HG03025 (cell line): ENCODE measurements around the gene ACSM2B.
"Not testable (repeated sequence)": the region's sequence is repeated elsewhere in the genome, so short reads cannot be mapped to it uniquely, and the experiment has no call there.

ENCODE experiments used
- ATAC-seq: cut with Tn5 transposase; IDR thresholded peaks from one replicate; pipeline ENCODE4 v1.9.1; 2021; ENCODE audit warnings: mild to moderate bottlenecking, moderate library complexity; ENCODE audit not compliant: unreplicated experiment, low FRiP score

The ACSM2B gene

GRCh38 chr16:20538181-20538580, 38.0 kb downstream of the ACSM2B start:
- no peak for ATAC-seq

- not testable (repeated sequence) for ATAC-seq
Measured at GRCh38 chr16:20536669-20537068, 39.5 kb downstream of the ACSM2B start.

DNA sequence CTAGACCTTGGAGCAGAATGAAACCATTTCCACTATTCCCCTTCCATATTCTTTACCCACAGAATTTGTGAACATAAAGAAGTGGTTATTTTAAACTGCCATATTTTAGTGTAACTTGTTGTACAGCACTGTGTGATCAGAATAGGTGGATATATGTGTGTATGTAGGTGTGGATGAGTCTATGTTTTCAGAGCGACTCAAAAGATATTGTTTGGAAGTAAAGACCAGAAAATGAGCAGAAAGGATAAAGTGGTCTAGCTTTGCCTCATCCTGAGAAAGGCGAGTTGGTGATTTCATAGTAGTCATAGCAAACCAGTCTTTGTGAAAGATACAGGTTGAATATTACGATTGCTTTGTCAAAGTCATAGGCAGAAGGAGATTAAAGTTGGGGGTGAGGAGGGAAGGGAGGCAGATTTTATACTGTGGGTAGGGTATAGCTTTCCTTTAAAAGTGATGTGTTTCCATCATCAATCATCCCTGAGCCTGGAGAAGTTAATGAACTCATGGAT, 43.8 kb downstream of the ACSM2B start:
- not testable (repeated sequence) for ATAC-seq

- not testable (repeated sequence) for ATAC-seq
Measured at GRCh38 chr16:20531795-20532194, 44.4 kb downstream of the ACSM2B start.

DNA sequence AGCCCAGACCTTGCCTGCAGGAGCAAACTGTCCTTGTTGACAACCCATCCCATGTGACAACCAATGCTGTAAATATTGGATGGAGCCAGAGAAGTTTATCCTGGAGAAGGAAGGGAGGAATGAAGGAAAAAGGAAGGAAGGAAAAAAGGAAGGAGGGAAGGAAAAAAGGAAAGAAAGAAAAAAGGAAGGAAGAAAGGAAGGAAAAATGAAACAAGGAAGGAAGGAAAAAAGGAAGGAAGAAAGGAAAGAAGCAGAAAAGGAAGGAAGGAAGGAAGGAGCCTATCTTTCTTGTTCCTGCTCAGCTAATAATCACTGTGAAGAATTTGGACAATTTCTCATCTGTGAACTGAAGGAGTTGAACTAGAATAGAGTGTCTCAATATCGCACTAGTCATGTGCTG, 56.1 kb downstream of the ACSM2B start:
- ATAC-seq: no peak

- ATAC-seq: no peak
Measured at GRCh38 chr16:20519231-20519630, 56.9 kb downstream of the ACSM2B start.

- no peak for ATAC-seq
Measured at GRCh38 chr16:20517149-20517548, 59.0 kb downstream of the ACSM2B start.

DNA sequence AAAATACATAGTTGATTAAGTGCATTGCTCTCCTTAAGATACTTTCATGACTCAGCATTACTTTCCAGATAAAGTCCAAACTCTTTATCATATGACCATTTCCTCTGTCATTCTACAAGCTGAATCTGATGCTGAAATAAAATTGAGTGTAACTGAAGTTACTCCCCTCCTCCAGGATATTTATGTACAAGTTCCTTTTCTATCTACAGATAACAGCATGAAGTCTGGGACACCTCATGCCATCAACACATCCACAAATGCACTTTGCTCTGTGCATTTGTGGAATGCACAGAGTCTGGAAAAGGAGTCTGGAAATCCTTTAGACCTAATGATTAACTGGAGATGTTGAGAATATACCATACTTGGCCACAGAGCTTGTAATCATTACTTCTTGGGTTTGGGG, 60.5 kb downstream of the ACSM2B start:
- ATAC-seq: no peak

DNA sequence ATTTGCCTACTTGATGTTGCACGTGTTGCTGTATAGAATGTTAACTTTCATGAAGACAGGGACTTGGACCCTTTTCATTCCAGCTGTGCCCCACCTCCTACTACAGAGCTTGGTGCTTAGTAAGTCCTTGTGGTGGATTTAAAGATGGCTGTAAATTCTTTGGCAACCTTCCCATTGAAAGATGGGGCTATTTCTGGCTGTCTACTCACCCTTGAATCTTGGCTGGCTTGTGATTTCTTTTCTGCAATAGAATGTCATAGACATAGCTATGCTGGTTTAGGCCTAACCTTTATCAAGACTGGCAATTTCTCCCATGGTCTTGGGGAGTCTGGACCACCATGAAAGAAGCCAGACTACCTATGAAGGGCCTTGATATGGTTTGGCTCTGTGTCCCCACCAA, 65.8 kb downstream of the ACSM2B start:
- ATAC-seq: no peak

- ATAC-seq: no peak
Measured at GRCh38 chr16:20507280-20507679, 68.9 kb downstream of the ACSM2B start.

- ATAC-seq: no peak
Measured at GRCh38 chr16:20504418-20504817, 71.7 kb downstream of the ACSM2B start.

DNA sequence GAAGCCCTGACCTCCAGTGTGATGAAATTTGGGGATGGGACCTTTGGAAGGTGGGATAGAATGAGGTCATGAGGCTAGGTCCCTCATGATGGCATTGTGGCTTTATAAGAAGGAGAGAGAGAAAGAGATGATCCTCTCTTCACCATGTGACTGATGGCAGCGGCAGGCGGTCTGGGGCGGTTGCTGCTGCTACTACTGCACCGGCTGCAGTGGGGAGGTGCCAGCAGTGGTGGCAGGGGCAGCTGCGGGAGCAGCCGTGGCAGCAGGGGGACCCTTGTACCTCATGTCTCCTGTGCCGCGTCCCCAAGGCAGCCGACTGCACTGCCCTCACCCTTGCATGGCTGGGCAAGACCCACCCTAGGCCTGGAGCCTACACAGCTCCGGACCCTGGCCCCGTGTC, 84.7 kb downstream of the ACSM2B start:
- ATAC-seq: not testable (repeated sequence)

DNA sequence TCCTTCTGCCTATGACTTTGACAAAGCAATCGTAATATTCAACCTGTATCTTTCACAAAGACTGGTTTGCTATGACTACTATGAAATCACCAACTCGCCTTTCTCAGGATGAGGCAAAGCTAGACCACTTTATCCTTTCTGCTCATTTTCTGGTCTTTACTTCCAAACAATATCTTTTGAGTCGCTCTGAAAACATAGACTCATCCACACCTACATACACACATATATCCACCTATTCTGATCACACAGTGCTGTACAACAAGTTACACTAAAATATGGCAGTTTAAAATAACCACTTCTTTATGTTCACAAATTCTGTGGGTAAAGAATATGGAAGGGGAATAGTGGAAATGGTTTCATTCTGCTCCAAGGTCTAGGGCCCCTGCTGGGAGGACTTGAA, 85.2 kb downstream of the ACSM2B start:
- not testable (repeated sequence) for ATAC-seq
